GM23338 (cell line): ENCODE results near the gene NLRP6.

Experiments
- CREB1 ChIP-seq: fragments of 250-450 bp; sonication (Bioruptor Pico); IDR thresholded peaks from 2 replicates; pipeline ENCODE4 v1.5.0; 2020; ENCODE audit warnings: low read depth, mild to moderate bottlenecking, moderate library complexity
- EZH2 ChIP-seq: fragments of 200-600 bp; sonication (generic); IDR thresholded peaks from one replicate; pipeline ENCODE4 v1.8.0; 2017; ENCODE audit warnings: antibody characterized with exemption, mild to moderate bottlenecking, low read depth; ENCODE audit not compliant: unreplicated experiment
- EZH2phosphoT487 ChIP-seq: fragments of 200-600 bp; sonication (generic); IDR thresholded peaks from one replicate; pipeline ENCODE4 v1.8.1; 2018; ENCODE audit warnings: antibody characterized with exemption; ENCODE audit not compliant: unreplicated experiment
- JUNB ChIP-seq: IDR thresholded peaks from one replicate; pipeline ENCODE4 v1.6.1; 2016; ENCODE audit warnings: antibody characterized with exemption; ENCODE audit not compliant: unreplicated experiment
- NANOG ChIP-seq: IDR thresholded peaks from 2 replicates; pipeline ENCODE4 v1.6.1; 2016; ENCODE audit warnings: antibody characterized with exemption, borderline replicate concordance
- POLR2AphosphoS5 ChIP-seq: IDR thresholded peaks from 2 replicates; pipeline ENCODE4 v1.6.1; 2016; ENCODE audit warnings: antibody characterized with exemption, low read depth
- STAT1 ChIP-seq: IDR thresholded peaks from one replicate; pipeline ENCODE4 v1.6.1; 2016; ENCODE audit warnings: antibody characterized with exemption; ENCODE audit not compliant: unreplicated experiment
- ZNF114 ChIP-seq: fragments of 250-450 bp; sonication (Bioruptor Pico); IDR thresholded peaks from 2 replicates; pipeline ENCODE4 v1.5.0; 2020; ENCODE audit warnings: mild to moderate bottlenecking, moderate library complexity
- TF ChIP-seq, protein P1 (sequence below): IDR thresholded peaks from 2 replicates; pipeline ENCODE4 v1.6.1; 2016; ENCODE audit warnings: antibody characterized with exemption
- TF ChIP-seq, protein P2 (sequence below), 2 experiments: fragments of 200-600 bp in 1 of 2; sonication (generic) in 1 of 2; conservative IDR thresholded peaks; 2 replicates each; pipeline versions ENCODE4 v1.5.1 to v1.6.1; 2016 to 2017; ENCODE audit warnings: antibody characterized with exemption in 2 of 2, low read depth in 2 of 2, mild to moderate bottlenecking in 2 of 2, moderate library complexity in 1 of 2
- TF ChIP-seq, protein P3 (sequence below): IDR thresholded peaks from one replicate; pipeline ENCODE4 v1.6.1; 2018; ENCODE audit warnings: antibody characterized with exemption; ENCODE audit not compliant: unreplicated experiment

DNA sequence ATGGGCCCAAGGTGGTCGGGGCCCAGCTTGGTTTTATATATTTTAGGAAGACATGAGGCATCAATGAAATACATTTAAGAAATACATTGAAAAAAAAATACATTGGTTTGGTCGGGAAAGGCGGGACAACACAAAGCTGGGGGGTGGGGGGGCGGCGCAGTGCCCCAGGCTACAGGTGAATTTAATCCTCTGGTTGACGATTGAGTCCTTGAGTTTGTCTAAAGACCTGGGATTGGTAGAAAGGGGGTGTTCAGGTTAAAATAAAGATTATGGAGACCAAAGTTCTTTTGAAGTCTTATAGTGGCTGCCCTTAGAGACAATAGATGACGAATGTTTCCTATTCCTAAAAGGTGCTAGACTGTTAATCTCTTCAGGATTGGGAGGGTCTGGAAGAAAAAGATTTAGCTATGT is 38.7 kb downstream of the NLRP6 start:
- TF ChIP-seq, protein P1, sequence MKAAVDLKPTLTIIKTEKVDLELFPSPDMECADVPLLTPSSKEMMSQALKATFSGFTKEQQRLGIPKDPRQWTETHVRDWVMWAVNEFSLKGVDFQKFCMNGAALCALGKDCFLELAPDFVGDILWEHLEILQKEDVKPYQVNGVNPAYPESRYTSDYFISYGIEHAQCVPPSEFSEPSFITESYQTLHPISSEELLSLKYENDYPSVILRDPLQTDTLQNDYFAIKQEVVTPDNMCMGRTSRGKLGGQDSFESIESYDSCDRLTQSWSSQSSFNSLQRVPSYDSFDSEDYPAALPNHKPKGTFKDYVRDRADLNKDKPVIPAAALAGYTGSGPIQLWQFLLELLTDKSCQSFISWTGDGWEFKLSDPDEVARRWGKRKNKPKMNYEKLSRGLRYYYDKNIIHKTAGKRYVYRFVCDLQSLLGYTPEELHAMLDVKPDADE = no peak
- TF ChIP-seq NANOG (no peak), EZH2 (no peak), POLR2AphosphoS5 (no peak), EZH2phosphoT487 (no peak), STAT1 (no peak), JUNB (no peak), ZNF114 (no peak), CREB1 (CRISPR knock-in tag) (no peak)
- TF ChIP-seq, protein P2, sequence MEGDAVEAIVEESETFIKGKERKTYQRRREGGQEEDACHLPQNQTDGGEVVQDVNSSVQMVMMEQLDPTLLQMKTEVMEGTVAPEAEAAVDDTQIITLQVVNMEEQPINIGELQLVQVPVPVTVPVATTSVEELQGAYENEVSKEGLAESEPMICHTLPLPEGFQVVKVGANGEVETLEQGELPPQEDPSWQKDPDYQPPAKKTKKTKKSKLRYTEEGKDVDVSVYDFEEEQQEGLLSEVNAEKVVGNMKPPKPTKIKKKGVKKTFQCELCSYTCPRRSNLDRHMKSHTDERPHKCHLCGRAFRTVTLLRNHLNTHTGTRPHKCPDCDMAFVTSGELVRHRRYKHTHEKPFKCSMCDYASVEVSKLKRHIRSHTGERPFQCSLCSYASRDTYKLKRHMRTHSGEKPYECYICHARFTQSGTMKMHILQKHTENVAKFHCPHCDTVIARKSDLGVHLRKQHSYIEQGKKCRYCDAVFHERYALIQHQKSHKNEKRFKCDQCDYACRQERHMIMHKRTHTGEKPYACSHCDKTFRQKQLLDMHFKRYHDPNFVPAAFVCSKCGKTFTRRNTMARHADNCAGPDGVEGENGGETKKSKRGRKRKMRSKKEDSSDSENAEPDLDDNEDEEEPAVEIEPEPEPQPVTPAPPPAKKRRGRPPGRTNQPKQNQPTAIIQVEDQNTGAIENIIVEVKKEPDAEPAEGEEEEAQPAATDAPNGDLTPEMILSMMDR (conservative IDR thresholded peaks at IDR 0.05; ENCODE audit: low read depth in 2 of 2) = no peak
- TF ChIP-seq, protein P3, sequence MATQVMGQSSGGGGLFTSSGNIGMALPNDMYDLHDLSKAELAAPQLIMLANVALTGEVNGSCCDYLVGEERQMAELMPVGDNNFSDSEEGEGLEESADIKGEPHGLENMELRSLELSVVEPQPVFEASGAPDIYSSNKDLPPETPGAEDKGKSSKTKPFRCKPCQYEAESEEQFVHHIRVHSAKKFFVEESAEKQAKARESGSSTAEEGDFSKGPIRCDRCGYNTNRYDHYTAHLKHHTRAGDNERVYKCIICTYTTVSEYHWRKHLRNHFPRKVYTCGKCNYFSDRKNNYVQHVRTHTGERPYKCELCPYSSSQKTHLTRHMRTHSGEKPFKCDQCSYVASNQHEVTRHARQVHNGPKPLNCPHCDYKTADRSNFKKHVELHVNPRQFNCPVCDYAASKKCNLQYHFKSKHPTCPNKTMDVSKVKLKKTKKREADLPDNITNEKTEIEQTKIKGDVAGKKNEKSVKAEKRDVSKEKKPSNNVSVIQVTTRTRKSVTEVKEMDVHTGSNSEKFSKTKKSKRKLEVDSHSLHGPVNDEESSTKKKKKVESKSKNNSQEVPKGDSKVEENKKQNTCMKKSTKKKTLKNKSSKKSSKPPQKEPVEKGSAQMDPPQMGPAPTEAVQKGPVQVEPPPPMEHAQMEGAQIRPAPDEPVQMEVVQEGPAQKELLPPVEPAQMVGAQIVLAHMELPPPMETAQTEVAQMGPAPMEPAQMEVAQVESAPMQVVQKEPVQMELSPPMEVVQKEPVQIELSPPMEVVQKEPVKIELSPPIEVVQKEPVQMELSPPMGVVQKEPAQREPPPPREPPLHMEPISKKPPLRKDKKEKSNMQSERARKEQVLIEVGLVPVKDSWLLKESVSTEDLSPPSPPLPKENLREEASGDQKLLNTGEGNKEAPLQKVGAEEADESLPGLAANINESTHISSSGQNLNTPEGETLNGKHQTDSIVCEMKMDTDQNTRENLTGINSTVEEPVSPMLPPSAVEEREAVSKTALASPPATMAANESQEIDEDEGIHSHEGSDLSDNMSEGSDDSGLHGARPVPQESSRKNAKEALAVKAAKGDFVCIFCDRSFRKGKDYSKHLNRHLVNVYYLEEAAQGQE = no peak
